Pancreas (tissue), 10 donors: Measurements from ENCODE around the gene ANKRD27. TPM values are rescaled to one million over a fixed set of nuclear protein-coding genes. Genes with fewer than 3 reads are reported as not detected.
"Not testable (repeated sequence)": the region's sequence is repeated elsewhere in the genome, so short reads cannot be mapped to it uniquely, and the experiment has no call there.

ENCODE experiments used
- ATAC-seq, 4 donors: fragments of 200-7000 bp; cut with Tn5 transposase; one replicate each; pipeline versions ENCODE4 v1.8.0 to v1.9.1; 2020; ENCODE audit warnings: mild to moderate bottlenecking in 4 of 4, moderate library complexity in 4 of 4
- DNase-seq, 6 donors: peaks; one replicate each; pipeline ENCODE4 v3.0.0-alpha.2; 2020
- FAIRE-seq: peaks from 2 replicates; lab custom pipeline; 2012; peaks lifted over from hg19 to GRCh38; lab: Jason Lieb, UNC
- H3K27ac ChIP-seq, 4 donors: fragments of 200-600 bp; sonication (generic); 1 replicate in 3 of 4; 2 replicates in 1 of 4; pipeline versions ENCODE4 v1.5.0 to v1.8.0; 2020
- H3K27me3 ChIP-seq, 4 donors: fragments of 200-600 bp; one replicate each; pipeline ENCODE4 v1.8.0; 2021
- H3K36me3 ChIP-seq, 3 donors: fragments of 200-600 bp; sonication (generic) in 1 of 3; one replicate each; pipeline versions ENCODE4 v1.5.0 to v1.8.0; 2020 to 2021
- H3K4me1 ChIP-seq, 3 donors: fragments of 200-600 bp; one replicate each; pipeline ENCODE4 v1.8.0; 2021
- H3K4me3 ChIP-seq, 4 donors: fragments of 200-600 bp; sonication (generic) in 2 of 4; one replicate each; pipeline versions ENCODE4 v1.5.0 to v1.8.0; 2020 to 2021
- H3K9me3 ChIP-seq, 4 donors: fragments of 200-600 bp; one replicate each; pipeline ENCODE4 v1.8.0; 2021
- CTCF ChIP-seq, 4 donors: fragments of 200-600 bp; sonication (generic) in 3 of 4; IDR thresholded peaks; one replicate each; pipeline versions ENCODE4 v1.5.0 to v1.8.0; 2021; ENCODE audit warnings: antibody characterized with exemption in 4 of 4
- WGBS, 2 donors: extraction: QIAGEN DNeasy Blood & Tissue Kit; methylation state at CpG; one replicate each; pipeline ENCODE4 v1.1.7; 2013; 5-methylcytosine and 5-hydroxymethylcytosine counted together
- intact Hi-C, 3 donors: fragments of 100-400 bp; cut with DNase I; formaldehyde crosslinking; loops; one replicate each; pipeline versions ENCODE4 v1.11.1 to v1.14.2; 2022
- polyA plus RNA-seq, 2 donors: library from polyadenylated mRNA; stranded (reverse); fragments of 200-250 nt; gene quantifications; one replicate each; pipeline ENCODE4 v1.2.3, GENCODE V29; 2013
- total RNA-seq, 6 donors: library from RNA; stranded (reverse); fragmentation: NEBNext Ultra II Directional in 4 of 6; extraction: Animal tissue kit (Norgen Biotek cat#: 25700) in 4 of 6; gene quantifications; one replicate each; pipeline versions ENCODE4 v1.2.1 to v1.2.4, GENCODE V29; 2021 to 2023
- donor health status: healthy with polysubstance abuse.
- donor health status: DM: no; HTN: no; CAD: no; lungs with moderate emphysema.
- donor health status: DM: no; HTN: no; CAD: no.
- donor health status: control.
- donor health status: control.
- donor health status: Bipolar disorder and iron deficiency.
- donor health status: DM: yes; HTN: yes; CAD: no.
- donor health status: DM: no; HTN: no; CAD: no.
- donor health status: DM: no; HTN: no; CAD: no.
- donor health status: DM: yes; HTN: yes; CAD: no.

The ANKRD27 gene
- total and polyA plus RNA-seq, 8 donors = 4.5 to 17.6 (median 9.6) TPM

- Histone ChIP-seq H3K4me1 (no peaks in the 10 kb centered on the region), H3K27me3 (no peaks in the 10 kb centered on the region), H3K27ac (no peak overlapping the region), H3K36me3 (peaks cover 0 to 13% (median 0%) of the 10 kb centered on the region in 3 donors), H3K4me3 (no peak overlapping the region), H3K9me3 (peaks cover 0 to 3% (median 0%) of the 10 kb centered on the region in 4 donors)
- no peak for DNase-seq
- FAIRE-seq = no peak
- no peak for TF ChIP-seq CTCF (IDR thresholded peaks at IDR 0.05)
- peak in 1 of 4 donors; percentile 34 for ATAC-seq
- intact Hi-C loops = no loop called here
- WGBS, 2 donors = 84 to 88% methylated on average over 3 of the region's 3 CpGs
Measured at GRCh38 chr19:32708457-32708856, 33.5 kb upstream of the ANKRD27 start.

DNA sequence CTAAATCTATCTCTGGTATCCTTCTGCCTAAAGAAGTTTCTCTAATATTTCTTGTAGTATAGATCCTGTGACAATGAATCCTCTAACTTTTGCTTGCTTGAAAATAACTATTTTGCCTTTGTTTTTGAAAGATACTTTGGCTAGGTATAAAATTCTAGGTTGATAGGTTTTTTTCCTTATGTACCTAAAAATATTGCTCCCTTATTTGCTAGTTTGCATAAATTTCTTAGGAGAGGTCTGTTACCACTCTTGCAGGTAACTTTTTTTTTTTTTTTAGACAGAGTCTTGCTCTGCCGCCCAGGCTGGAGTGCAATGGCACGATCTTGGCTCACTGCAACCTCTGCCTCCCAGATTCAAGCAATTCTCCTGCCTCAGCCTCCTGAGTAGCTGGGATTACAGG lies 29.0 kb upstream of the ANKRD27 start:
- DNase-seq, H3K36me3 ChIP-seq, FAIRE-seq, H3K27me3 ChIP-seq, H3K9me3 ChIP-seq, intact Hi-C loops, H3K4me3 ChIP-seq, H3K27ac ChIP-seq, ATAC-seq: not testable (repeated sequence)
- H3K4me1 ChIP-seq = peaks cover 6 to 22% (median 17%) of the 10 kb centered on the region in 3 donors
- 95 to 98% methylated on average over 2 of the region's 2 CpGs for WGBS, 2 donors

GRCh38 chr19:32702010-32702409 lies 27.0 kb upstream of the ANKRD27 start:
- no peaks in the 10 kb centered on the region for H3K27me3 ChIP-seq
- intact Hi-C loops = no loop called here
- peak overlapping the region in 1 of 4 donors; percentile 22 for H3K27ac ChIP-seq
- DNase-seq = peak in 3 of 6 donors; percentile 44 to 54 (median 47)
- H3K4me3 ChIP-seq = no peak overlapping the region
- WGBS, 2 donors = 15 to 16% methylated on average over 5 of the region's 5 CpGs
- no peaks in the 10 kb centered on the region for H3K36me3 ChIP-seq
- peak; percentile 83 to 95 (median 93) for ATAC-seq
- peaks cover 6 to 22% (median 20%) of the 10 kb centered on the region in 3 donors for H3K4me1 ChIP-seq
- no peak for TF ChIP-seq CTCF (IDR thresholded peaks at IDR 0.05)
- FAIRE-seq = no peak
- H3K9me3 ChIP-seq = peaks cover 0 to 3% (median 0%) of the 10 kb centered on the region in 4 donors

DNA sequence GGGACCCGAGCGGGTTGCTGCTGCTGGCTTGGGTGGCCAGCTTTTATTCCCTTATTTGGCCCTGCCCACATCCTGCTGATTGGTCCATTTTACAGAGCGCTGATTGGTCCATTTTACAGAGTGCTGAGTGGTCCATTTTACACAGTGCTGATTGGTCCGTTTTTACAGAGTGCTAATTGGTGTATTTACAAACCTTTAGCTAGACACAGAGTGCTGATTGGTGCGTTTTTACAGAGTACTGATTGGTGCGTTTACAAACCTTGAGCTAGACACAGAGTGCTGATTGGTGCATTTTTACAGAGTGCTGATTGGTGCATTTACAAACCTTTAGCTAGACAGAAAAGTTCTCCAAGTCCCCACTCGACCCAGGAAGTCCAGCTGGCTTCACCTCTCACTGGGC lies 25.1 kb upstream of the ANKRD27 start:
- not testable (repeated sequence) for H3K27ac ChIP-seq, FAIRE-seq, H3K36me3 ChIP-seq

GRCh38 chr19:32696771-32697170 lies 21.8 kb upstream of the ANKRD27 start:
- intact Hi-C loops, H3K27me3 ChIP-seq, H3K27ac ChIP-seq, ATAC-seq, H3K36me3 ChIP-seq, FAIRE-seq, H3K4me3 ChIP-seq, H3K9me3 ChIP-seq: not testable (repeated sequence)
- peaks cover 0 to 21% (median 6%) of the 10 kb centered on the region in 3 donors for H3K4me1 ChIP-seq
- DNase-seq = peak in 2 of 6 donors; percentile 34 to 55
- WGBS, 2 donors = 60 to 64% methylated on average over 3 of the region's 3 CpGs

More for the DNA sequence above, 25.1 kb upstream of the ANKRD27 start:
- intact Hi-C loops, ATAC-seq, DNase-seq, H3K4me3 ChIP-seq, H3K27me3 ChIP-seq, H3K9me3 ChIP-seq: not testable (repeated sequence)
- peaks cover 6 to 27% (median 22%) of the 10 kb centered on the region in 3 donors for H3K4me1 ChIP-seq
- WGBS, 2 donors = 95 to 96% methylated on average over 7 of the region's 7 CpGs

DNA sequence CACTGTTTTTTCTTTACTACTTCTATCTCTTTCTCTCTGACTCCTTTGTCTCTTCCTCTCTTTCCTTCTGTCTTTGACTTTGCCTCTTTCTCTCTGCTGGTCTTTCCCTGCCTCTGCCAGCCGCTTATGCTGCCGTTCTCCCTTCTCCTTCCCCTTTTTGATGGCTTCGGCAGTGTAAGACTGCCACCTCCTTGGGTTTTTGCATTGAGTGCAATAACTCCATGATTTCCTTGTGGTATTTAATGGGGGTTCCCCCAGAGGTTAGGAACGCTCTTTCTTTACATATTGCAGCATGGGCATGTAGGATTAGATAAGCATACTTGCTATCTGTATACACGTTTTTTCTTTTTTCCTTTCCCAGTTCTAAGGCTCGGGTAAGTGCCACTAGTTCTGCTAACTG lies 20.5 kb upstream of the ANKRD27 start:
- WGBS, 2 donors = 52 to 64% methylated on average over 6 of the region's 6 CpGs
- H3K36me3 ChIP-seq, H3K9me3 ChIP-seq, DNase-seq, ATAC-seq, H3K27me3 ChIP-seq, intact Hi-C loops, FAIRE-seq: not testable (repeated sequence)
- H3K4me3 ChIP-seq = peak overlapping the region in 1 of 4 donors; percentile 10
- peaks cover 0 to 24% (median 0%) of the 10 kb centered on the region in 3 donors for H3K4me1 ChIP-seq
- peak overlapping the region in 1 of 4 donors; percentile 31 for H3K27ac ChIP-seq

- Histone ChIP-seq H3K4me1 (peaks cover 0 to 28% (median 0%) of the 10 kb centered on the region in 3 donors), H3K27ac (peak overlapping the region in 1 of 4 donors; percentile 31), H3K4me3 (peak overlapping the region in 1 of 4 donors; percentile 74)
- DNase-seq, H3K36me3 ChIP-seq, H3K9me3 ChIP-seq, FAIRE-seq, ATAC-seq, H3K27me3 ChIP-seq, intact Hi-C loops: not testable (repeated sequence)
- WGBS, 2 donors = 32 to 42% methylated on average over 2 of the region's 2 CpGs
Measured at GRCh38 chr19:32694851-32695250, 19.9 kb upstream of the ANKRD27 start.

- H3K36me3 ChIP-seq, H3K9me3 ChIP-seq, ATAC-seq, H3K27me3 ChIP-seq, FAIRE-seq, intact Hi-C loops, DNase-seq: not testable (repeated sequence)
- Histone ChIP-seq H3K4me3 (peak overlapping the region in 2 of 4 donors; percentile 26 to 74), H3K27ac (peak overlapping the region in 1 of 4 donors; percentile 27), H3K4me1 (peaks cover 0 to 28% (median 0%) of the 10 kb centered on the region in 3 donors)
- 28 to 35% methylated on average over 2 of the region's 2 CpGs for WGBS, 2 donors
Measured at GRCh38 chr19:32694316-32694715, 19.3 kb upstream of the ANKRD27 start.

- H3K36me3 ChIP-seq, H3K9me3 ChIP-seq, ATAC-seq, H3K27me3 ChIP-seq, intact Hi-C loops, FAIRE-seq: not testable (repeated sequence)
- H3K27ac ChIP-seq = peak overlapping the region in 2 of 4 donors; percentile 27 to 75
- H3K4me1 ChIP-seq = peaks cover 0 to 28% (median 0%) of the 10 kb centered on the region in 3 donors
- peak in 1 of 6 donors; percentile 38 for DNase-seq
- H3K4me3 ChIP-seq = peak overlapping the region; percentile 54 to 74 (median 64)
- WGBS, 2 donors = 79 to 87% methylated on average over 20 of the region's 20 CpGs
Measured at GRCh38 chr19:32693151-32694108, 18.4 kb upstream of the ANKRD27 start.
